Hepatocyte (in vitro differentiated cells): ENCODE results near the gene HOXD3.

Experiments
- EZH2 ChIP-seq: fragments of 200-600 bp; sonication (generic); IDR thresholded peaks from 2 replicates; pipeline ENCODE4 v1.6.1; 2016; ENCODE audit warnings: antibody characterized with exemption, mild to moderate bottlenecking, borderline replicate concordance
- TF ChIP-seq, protein P1 (sequence below): fragments of 200-600 bp; sonication (generic); IDR thresholded peaks from 2 replicates; pipeline ENCODE4 v1.5.1; 2016; ENCODE audit warnings: antibody characterized with exemption, mild to moderate bottlenecking; ENCODE audit not compliant: poor library complexity

DNA sequence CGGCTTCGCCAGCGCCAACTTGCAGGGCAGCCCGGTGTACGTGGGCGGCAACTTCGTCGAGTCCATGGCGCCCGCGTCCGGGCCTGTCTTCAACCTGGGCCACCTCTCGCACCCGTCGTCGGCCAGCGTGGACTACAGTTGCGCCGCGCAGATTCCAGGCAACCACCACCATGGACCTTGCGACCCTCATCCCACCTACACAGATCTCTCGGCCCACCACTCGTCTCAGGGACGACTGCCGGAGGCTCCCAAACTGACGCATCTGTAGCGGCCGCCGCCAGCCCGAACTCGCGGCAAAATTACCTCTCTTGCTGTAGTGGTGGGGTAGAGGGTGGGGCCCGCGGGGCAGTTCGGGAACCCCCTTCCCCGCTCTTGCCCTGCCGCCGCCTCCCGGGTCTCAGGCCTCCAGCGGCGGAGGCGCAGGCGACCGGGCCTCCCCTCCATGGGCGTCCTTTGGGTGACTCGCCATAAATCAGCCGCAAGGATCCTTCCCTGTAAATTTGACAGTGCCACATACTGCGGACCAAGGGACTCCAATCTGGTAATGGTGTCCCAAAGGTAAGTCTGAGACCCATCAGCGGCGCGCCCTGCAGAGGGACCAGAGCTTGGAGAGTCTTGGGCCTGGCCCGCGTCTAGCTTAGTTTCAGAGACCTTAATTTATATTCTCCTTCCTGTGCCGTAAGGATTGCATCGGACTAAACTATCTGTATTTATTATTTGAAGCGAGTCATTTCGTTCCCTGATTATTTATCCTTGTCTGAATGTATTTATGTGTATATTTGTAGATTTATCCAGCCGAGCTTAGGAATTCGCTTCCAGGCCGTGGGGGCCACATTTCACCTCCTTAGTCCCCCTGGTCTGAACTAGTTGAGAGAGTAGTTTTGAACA lies 15.1 kb downstream of the HOXD3 start:
- TF ChIP-seq, protein P1, sequence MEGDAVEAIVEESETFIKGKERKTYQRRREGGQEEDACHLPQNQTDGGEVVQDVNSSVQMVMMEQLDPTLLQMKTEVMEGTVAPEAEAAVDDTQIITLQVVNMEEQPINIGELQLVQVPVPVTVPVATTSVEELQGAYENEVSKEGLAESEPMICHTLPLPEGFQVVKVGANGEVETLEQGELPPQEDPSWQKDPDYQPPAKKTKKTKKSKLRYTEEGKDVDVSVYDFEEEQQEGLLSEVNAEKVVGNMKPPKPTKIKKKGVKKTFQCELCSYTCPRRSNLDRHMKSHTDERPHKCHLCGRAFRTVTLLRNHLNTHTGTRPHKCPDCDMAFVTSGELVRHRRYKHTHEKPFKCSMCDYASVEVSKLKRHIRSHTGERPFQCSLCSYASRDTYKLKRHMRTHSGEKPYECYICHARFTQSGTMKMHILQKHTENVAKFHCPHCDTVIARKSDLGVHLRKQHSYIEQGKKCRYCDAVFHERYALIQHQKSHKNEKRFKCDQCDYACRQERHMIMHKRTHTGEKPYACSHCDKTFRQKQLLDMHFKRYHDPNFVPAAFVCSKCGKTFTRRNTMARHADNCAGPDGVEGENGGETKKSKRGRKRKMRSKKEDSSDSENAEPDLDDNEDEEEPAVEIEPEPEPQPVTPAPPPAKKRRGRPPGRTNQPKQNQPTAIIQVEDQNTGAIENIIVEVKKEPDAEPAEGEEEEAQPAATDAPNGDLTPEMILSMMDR, result no peak
- peak; percentile 100 for TF ChIP-seq EZH2
